ENCODE measurements around the gene LAMB2. TPM values are rescaled to one million over a fixed set of nuclear protein-coding genes. Genes with fewer than 3 reads are reported as not detected.
A peak's percentile ranks its signal among the peaks of the same experiment; 100 is the strongest.

Gene LAMB2
- total RNA-seq, 1 experiment from 2014 or later = 175 TPM

DNA sequence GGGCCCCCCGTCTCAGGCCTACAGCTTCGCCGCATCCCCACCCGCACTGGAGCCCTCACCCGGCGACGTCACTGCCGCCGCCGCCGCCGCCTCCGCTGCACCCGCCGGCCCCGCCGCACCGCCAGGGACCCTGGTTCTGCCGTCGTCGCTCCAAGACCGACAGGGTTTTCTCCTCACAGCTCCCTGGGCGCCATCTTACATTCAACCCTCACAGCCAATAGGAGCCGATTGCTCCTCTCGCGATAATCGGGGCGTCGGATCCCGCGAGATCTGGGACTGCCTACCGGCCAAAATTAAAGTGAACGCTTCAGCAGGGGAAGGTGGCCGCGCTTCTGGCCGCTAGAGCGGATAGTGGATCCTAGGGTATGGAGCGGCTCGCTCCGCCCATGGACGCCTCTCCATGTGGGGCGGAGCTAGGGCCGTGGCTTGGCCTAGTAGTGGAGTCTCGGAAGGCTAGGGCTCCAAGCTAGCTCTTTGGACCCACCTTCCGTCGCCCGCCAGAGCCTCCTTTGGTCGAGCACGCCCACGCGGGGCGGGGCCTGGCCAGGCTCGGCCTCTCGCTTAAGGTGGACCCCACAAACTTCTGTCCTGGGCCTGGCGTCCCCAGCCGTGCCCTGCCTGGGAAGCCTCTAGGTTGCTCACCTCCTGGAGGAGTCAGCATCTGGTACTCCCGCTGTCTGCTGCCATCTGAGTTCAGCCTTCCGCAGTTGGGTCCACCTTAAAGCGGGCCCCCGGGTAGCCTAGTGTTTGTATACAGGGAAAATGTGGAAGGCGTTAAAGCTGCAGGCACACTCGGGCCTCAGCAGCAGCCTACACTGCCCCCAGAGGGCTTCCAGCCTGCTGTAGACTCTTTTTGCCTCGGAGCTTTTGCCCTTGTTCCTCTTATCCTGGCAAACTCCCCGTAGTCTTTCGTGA is 38.7 kb downstream of the LAMB2 start, which contains the start of gene QRICH1:
QRICH1 (minus strand) TSS at position 219 of the 915 bp plus-strand sequence. CDS start 17,054 bp downstream, outside the sequence.
- peak; percentile 98 for DNase-seq (ENCODE audit: low spot score)
- in situ Hi-C loops (cut with HindIII; ENCODE audit: low sequenced_read_pairs) = no loop called here

- in situ Hi-C loops (cut with HindIII; ENCODE audit: low sequenced_read_pairs) = no loop called here
- DNase-seq (ENCODE audit: low spot score) = peak; percentile 69
Measured at GRCh38 chr3:49092938-49093852, 39.7 kb downstream of the LAMB2 start.

- in situ Hi-C loops (cut with HindIII; ENCODE audit: low sequenced_read_pairs) = loop anchor here (5.0 kb wide), 1 partner anchor 34 kb away; no protein-coding TSS in a partner anchor
- DNase-seq (ENCODE audit: low spot score) = no peak
Measured at GRCh38 chr3:49081429-49081828, 51.4 kb downstream of the LAMB2 start.

GRCh38 chr3:49079270-49079669 is 53.6 kb downstream of the LAMB2 start:
- in situ Hi-C loops (cut with HindIII; ENCODE audit: low sequenced_read_pairs) = no loop called here
- DNase-seq (ENCODE audit: low spot score) = no peak

GRCh38 chr3:49076646-49077045 is 56.2 kb downstream of the LAMB2 start:
- in situ Hi-C loops (cut with HindIII; ENCODE audit: low sequenced_read_pairs) = no loop called here
- no peak for DNase-seq (ENCODE audit: low spot score)

DNA sequence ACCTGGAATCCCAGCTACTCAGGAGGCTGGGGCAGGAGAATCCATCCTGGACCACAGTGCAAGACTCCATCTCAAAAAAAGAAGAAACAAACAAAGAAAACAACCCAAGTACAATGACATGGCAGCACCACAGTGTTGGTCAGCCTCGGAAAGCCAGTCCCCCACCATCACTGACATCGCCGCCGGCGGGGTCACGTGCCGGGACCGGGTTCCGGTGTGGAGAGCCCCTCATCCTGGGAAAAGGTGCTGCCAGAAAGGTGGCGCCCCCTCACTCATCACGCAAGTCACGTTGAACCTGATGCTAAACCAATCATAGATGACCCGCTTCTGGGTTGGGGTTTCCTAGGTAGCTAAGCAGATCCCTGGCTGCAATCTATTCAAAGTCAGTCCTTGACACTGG is 56.7 kb downstream of the LAMB2 start:
- in situ Hi-C loops (cut with HindIII; ENCODE audit: low sequenced_read_pairs) = no loop called here

More for the DNA sequence above, 56.7 kb downstream of the LAMB2 start:
- no peak for DNase-seq (ENCODE audit: low spot score)

Other genes with a start within 250 kb of the LAMB2 start
- gene SLC25A20, start 234.2 kb downstream of the LAMB2 start, total RNA-seq (2014; rRNA removed; shearing (Covaris generic)) = 16.0 and 30.1 TPM in 2 replicates
- 165 and 178 TPM in 2 replicates for gene ARIH2, start 214.2 kb downstream of the LAMB2 start, total RNA-seq (2014; rRNA removed; shearing (Covaris generic))
- gene P4HTM, start 142.8 kb downstream of the LAMB2 start, total RNA-seq (2014; rRNA removed; shearing (Covaris generic)) = 0.03 TPM in 1 of 2 replicates, not detected in the other
- 154 and 164 TPM in 2 replicates for gene WDR6, start 125.7 kb downstream of the LAMB2 start, total RNA-seq (2014; rRNA removed; shearing (Covaris generic))
- 49.6 and 62.8 TPM in 2 replicates for gene DALRD3, start 114.5 kb downstream of the LAMB2 start, total RNA-seq (2014; rRNA removed; shearing (Covaris generic))
- gene NDUFAF3, start 110.9 kb downstream of the LAMB2 start, total RNA-seq (2014; rRNA removed; shearing (Covaris generic)) = 90.8 and 109 TPM in 2 replicates
- gene IMPDH2, start 103.7 kb downstream of the LAMB2 start, total RNA-seq (2014; rRNA removed; shearing (Covaris generic)) = 248 and 315 TPM in 2 replicates
- gene QRICH1, start 39.0 kb downstream of the LAMB2 start, total RNA-seq (2014; rRNA removed; shearing (Covaris generic)) = 138 and 168 TPM in 2 replicates
- gene QARS1, start 28.3 kb downstream of the LAMB2 start, total RNA-seq (2014; rRNA removed; shearing (Covaris generic)) = 274 and 325 TPM in 2 replicates
- 46.1 and 46.5 TPM in 2 replicates for gene USP19, start 12.2 kb downstream of the LAMB2 start, total RNA-seq (2014; rRNA removed; shearing (Covaris generic))
- 60.1 and 69.5 TPM in 2 replicates for gene CCDC71, start 33.3 kb upstream of the LAMB2 start, total RNA-seq (2014; rRNA removed; shearing (Covaris generic))
- 20.0 and 30.9 TPM in 2 replicates for gene KLHDC8B, start 38.5 kb upstream of the LAMB2 start, total RNA-seq (2014; rRNA removed; shearing (Covaris generic))
- gene C3orf62, start 144.2 kb upstream of the LAMB2 start, total RNA-seq (2014; rRNA removed; shearing (Covaris generic)) = 0.31 and 1.7 TPM in 2 replicates
- gene USP4, start 207.0 kb upstream of the LAMB2 start, total RNA-seq (2014; rRNA removed; shearing (Covaris generic)) = 21.6 and 25.3 TPM in 2 replicates
- 2.5 TPM in 1 of 2 replicates, not detected in the other for gene GPX1, start 225.3 kb upstream of the LAMB2 start, total RNA-seq (2014; rRNA removed; shearing (Covaris generic))